ENCODE results near the gene IKZF2.

Gene IKZF2

GRCh38 chr2:213129311-213129710 lies 22.1 kb downstream of the IKZF2 start:
- no peaks in the 10 kb centered on the region for H3K9me3 ChIP-seq
- no peaks in the 10 kb centered on the region for H3K4me1 ChIP-seq
- H3K27me3 ChIP-seq, result no peaks in the 10 kb centered on the region; the same call in 1 of the 2 replicates
- H3K36me3 ChIP-seq, result no peaks in the 10 kb centered on the region
- no peak for TF ChIP-seq CTCF (IDR thresholded peaks at IDR 0.05; ENCODE audit: low read depth, low read length)
- no peak for DNase-seq
- no peak overlapping the region for H3K4me3 ChIP-seq (ENCODE audit: low read depth, low read length)

GRCh38 chr2:213125646-213126347 lies 25.6 kb downstream of the IKZF2 start:
- DNase-seq, result no peak
- H3K27me3 ChIP-seq, result peaks cover 2% of the 10 kb centered on the region; the same call in 1 of the 2 replicates
- no peaks in the 10 kb centered on the region for H3K4me1 ChIP-seq
- no peak for TF ChIP-seq CTCF (IDR thresholded peaks at IDR 0.05; ENCODE audit: low read depth, low read length)
- H3K36me3 ChIP-seq, result no peaks in the 10 kb centered on the region
- no peak overlapping the region for H3K4me3 ChIP-seq (ENCODE audit: low read depth, low read length)
- H3K9me3 ChIP-seq, result no peaks in the 10 kb centered on the region

- no peak for TF ChIP-seq CTCF (IDR thresholded peaks at IDR 0.05; ENCODE audit: low read depth, low read length)
- H3K27me3 ChIP-seq, result 0 out of 2 replicates have a peak, but pooled peaks cover 2% of the 10 kb centered on the region
- H3K4me3 ChIP-seq (ENCODE audit: low read depth, low read length), result no peak overlapping the region
- no peaks in the 10 kb centered on the region for H3K36me3 ChIP-seq
- DNase-seq, result no peak
- no peaks in the 10 kb centered on the region for H3K9me3 ChIP-seq
- no peaks in the 10 kb centered on the region for H3K4me1 ChIP-seq
These were observed 28.7 kb downstream of the IKZF2 start for GRCh38 chr2:213122725-213123124.

- no peaks in the 10 kb centered on the region for H3K4me1 ChIP-seq
- no peaks in the 10 kb centered on the region for H3K36me3 ChIP-seq
- H3K4me3 ChIP-seq (ENCODE audit: low read depth, low read length), result no peak overlapping the region
- H3K27me3 ChIP-seq, result 0 out of 2 replicates have a peak, but pooled peaks cover 2% of the 10 kb centered on the region
- H3K9me3 ChIP-seq, result no peaks in the 10 kb centered on the region; the same call in 1 of the 2 replicates
- no peak for DNase-seq
- no peak for TF ChIP-seq CTCF (IDR thresholded peaks at IDR 0.05; ENCODE audit: low read depth, low read length)
These were observed 29.7 kb downstream of the IKZF2 start for GRCh38 chr2:213121690-213122089.

- Histone ChIP-seq H3K36me3 (no peaks in the 10 kb centered on the region), H3K4me3 (ENCODE audit: low read depth, low read length) (no peak overlapping the region), H3K27me3 (peaks cover 2% of the 10 kb centered on the region; the same call in 1 of the 2 replicates), H3K4me1 (no peaks in the 10 kb centered on the region), H3K9me3 (no peaks in the 10 kb centered on the region; the same call in 1 of the 2 replicates)
- TF ChIP-seq CTCF (IDR thresholded peaks at IDR 0.05; ENCODE audit: low read depth, low read length), result no peak
- no peak for DNase-seq
These were observed 32.2 kb downstream of the IKZF2 start for GRCh38 chr2:213119061-213119809.

GRCh38 chr2:213108308-213108707 lies 43.1 kb downstream of the IKZF2 start:
- TF ChIP-seq CTCF (IDR thresholded peaks at IDR 0.05; ENCODE audit: low read depth, low read length), result no peak
- Histone ChIP-seq H3K4me1 (no peaks in the 10 kb centered on the region), H3K27me3 (peaks cover 4% of the 10 kb centered on the region; the same call in 1 of the 2 replicates), H3K36me3 (no peaks in the 10 kb centered on the region), H3K4me3 (ENCODE audit: low read depth, low read length) (no peak overlapping the region), H3K9me3 (no peaks in the 10 kb centered on the region)
- DNase-seq, result no peak
